CD4-positive, alpha-beta T cell treated with Interleukin-12 subunit alpha and Interleukin-12 subunit beta, for 1 hour (primary cell): ENCODE results near the gene GSS.
"Not testable (repeated sequence)": the region's sequence is repeated elsewhere in the genome, so short reads cannot be mapped to it uniquely, and the experiment has no call there.

Experiments used
- DNase-seq: peaks from one replicate; pipeline ENCODE4 v3.0.0-alpha.2; 2020

Gene GSS

GRCh38 chr20:34943808-34944567, 11.6 kb downstream of the GSS start:
- no peak for DNase-seq

- DNase-seq, result no peak
Observed at GRCh38 chr20:34942301-34942700, 13.3 kb downstream of the GSS start.

- DNase-seq, result no peak
Observed at GRCh38 chr20:34941226-34941625, 14.4 kb downstream of the GSS start.

GRCh38 chr20:34940081-34940481, 15.5 kb downstream of the GSS start:
- no peak for DNase-seq

GRCh38 chr20:34938466-34939163, 17.0 kb downstream of the GSS start:
- DNase-seq, result no peak

- DNase-seq, result no peak
Observed at GRCh38 chr20:34931771-34932170, 23.8 kb downstream of the GSS start.

- DNase-seq, result no peak
Observed at GRCh38 chr20:34928411-34928810, 27.2 kb downstream of the GSS start.

GRCh38 chr20:34927736-34928135, 27.9 kb downstream of the GSS start:
- no peak for DNase-seq

GRCh38 chr20:34926581-34926980, 29.0 kb downstream of the GSS start:
- DNase-seq, result no peak

GRCh38 chr20:34925981-34926380, 29.6 kb downstream of the GSS start:
- no peak for DNase-seq

- no peak for DNase-seq
Observed at GRCh38 chr20:34925341-34925740, 30.3 kb downstream of the GSS start.

- DNase-seq, result no peak
Observed at GRCh38 chr20:34923414-34923813, 32.2 kb downstream of the GSS start.

- no peak for DNase-seq
Observed at GRCh38 chr20:34922654-34923381, 32.8 kb downstream of the GSS start.

GRCh38 chr20:34921436-34921835, 34.2 kb downstream of the GSS start:
- DNase-seq, result no peak

- DNase-seq, result no peak
Observed at GRCh38 chr20:34920055-34920454, 35.6 kb downstream of the GSS start.

- no peak for DNase-seq
Observed at GRCh38 chr20:34916774-34917354, 38.7 kb downstream of the GSS start.

- no peak for DNase-seq
Observed at GRCh38 chr20:34915749-34916455, 39.7 kb downstream of the GSS start.

GRCh38 chr20:34915131-34915530, 40.5 kb downstream of the GSS start:
- no peak for DNase-seq

GRCh38 chr20:34907616-34908469, 47.8 kb downstream of the GSS start:
- no peak for DNase-seq

- DNase-seq, result no peak
Observed at GRCh38 chr20:34904202-34904621, 51.4 kb downstream of the GSS start.

GRCh38 chr20:34898731-34899130, 56.9 kb downstream of the GSS start:
- not testable (repeated sequence) for DNase-seq

- not testable (repeated sequence) for DNase-seq
Observed at GRCh38 chr20:34898129-34898528, 57.5 kb downstream of the GSS start.
